GM23248 (cell line): ENCODE measurements around the gene GPS1.

Experiments
- EZH2 ChIP-seq: fragments of 200-600 bp; sonication (generic); IDR thresholded peaks from 2 replicates; pipeline ENCODE4 v1.6.1; 2018; ENCODE audit warnings: antibody characterized with exemption, mild to moderate bottlenecking; ENCODE audit not compliant: insufficient read depth, poor library complexity, severe bottlenecking
- EZH2phosphoT487 ChIP-seq: fragments of 200-600 bp; sonication (generic); IDR thresholded peaks from 2 replicates; pipeline ENCODE4 v1.6.1; 2018; ENCODE audit warnings: antibody characterized with exemption, moderate library complexity, mild to moderate bottlenecking, low read depth; ENCODE audit not compliant: insufficient read depth

DNA sequence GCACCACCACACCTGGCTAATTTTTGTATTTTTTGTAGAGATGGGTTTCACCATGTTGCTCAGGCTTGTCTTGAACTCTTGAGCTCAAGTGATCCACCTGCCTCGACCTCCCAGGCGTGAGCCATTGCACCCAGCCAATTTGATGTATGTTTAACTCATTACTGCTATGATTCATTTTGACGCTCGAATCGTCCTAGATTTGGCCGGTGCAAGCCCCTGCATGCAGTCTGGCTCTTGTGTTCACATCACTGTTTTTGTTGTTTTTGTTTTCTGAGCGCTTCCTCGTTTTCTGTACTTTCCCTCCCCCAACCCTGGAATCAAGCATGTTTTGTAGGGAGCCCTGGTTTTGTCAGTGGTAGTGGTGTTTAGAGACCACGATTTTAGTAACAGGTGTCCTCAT lies 21.7 kb downstream of the GPS1 start:
- no peak for TF ChIP-seq EZH2
- no peak for TF ChIP-seq EZH2phosphoT487
